NCI-H2196 (cell line): ENCODE data around the gene MARS2.
"Not testable (repeated sequence)": the region's sequence is repeated elsewhere in the genome, so short reads cannot be mapped to it uniquely, and the experiment has no call there.

Experiments used
- DNase-seq: peaks from one replicate; lab custom pipeline; 2025; ENCODE audit not compliant: unreplicated experiment; lab: John Stamatoyannopoulos, UW

The MARS2 gene

GRCh38 chr2:197705912-197706838 lies 1.0 kb downstream of the MARS2 start:
- no peak for DNase-seq

DNA sequence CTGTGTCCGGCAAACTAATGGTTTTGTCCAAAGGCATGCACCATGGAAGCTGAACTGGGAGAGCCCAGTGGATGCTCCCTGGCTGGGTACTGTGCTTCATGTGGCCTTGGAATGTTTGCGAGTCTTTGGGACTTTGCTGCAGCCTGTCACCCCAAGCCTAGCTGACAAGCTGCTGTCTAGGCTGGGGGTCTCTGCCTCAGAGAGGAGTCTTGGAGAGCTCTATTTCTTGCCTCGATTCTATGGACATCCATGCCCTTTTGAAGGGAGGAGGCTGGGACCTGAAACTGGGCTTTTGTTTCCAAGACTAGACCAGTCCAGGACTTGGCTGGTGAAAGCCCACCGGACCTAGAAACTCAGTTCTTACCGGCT lies 1.7 kb downstream of the MARS2 start:
- no peak for DNase-seq

GRCh38 chr2:197707316-197708213 lies 2.4 kb downstream of the MARS2 start:
- peak; percentile 32 for DNase-seq

GRCh38 chr2:197708331-197708730 lies 3.2 kb downstream of the MARS2 start:
- DNase-seq: no peak

DNA sequence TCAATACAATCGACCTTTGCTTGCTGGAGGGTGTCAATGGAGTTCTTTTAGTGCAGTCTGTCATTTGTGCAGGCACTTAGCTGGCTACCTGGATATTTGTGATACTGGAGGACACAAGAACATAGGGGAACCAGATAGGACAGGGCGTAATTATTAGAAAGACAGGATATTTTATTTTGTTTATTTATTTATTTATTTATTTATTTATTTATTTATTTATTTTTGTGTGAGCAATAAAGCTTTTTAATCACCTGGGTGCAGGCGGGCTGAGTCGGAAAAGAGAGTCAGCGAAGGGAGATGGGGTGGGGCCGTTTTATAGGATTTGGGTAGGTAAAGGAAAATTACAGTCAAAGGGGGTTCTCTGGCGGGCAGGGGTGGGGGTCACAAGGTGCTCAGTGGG lies 4.0 kb downstream of the MARS2 start:
- DNase-seq: not testable (repeated sequence)

- DNase-seq: no peak
Observed at GRCh38 chr2:197710424-197711042, 5.4 kb downstream of the MARS2 start.

- DNase-seq: no peak
Observed at GRCh38 chr2:197711578-197711977, 6.4 kb downstream of the MARS2 start.

- no peak for DNase-seq
Observed at GRCh38 chr2:197713271-197713670, 8.1 kb downstream of the MARS2 start.

DNA sequence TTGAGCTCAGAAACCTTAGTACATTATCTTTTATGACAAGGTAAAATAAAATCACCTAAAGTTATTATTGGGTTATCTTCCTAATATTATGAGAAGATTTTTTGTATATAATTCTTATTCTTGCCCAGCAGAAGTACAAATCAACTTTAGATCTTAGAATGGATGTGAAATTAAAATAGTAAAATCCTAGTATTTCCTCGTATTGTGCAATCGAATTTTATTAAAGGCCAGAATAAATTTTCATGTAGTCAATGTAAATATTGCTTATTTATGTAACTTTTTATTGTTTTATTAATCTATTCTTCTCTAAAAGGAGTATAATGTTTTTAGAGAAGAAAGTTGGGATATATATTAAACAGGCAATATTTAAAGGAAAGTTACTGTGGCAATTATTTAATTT lies 12.7 kb downstream of the MARS2 start:
- no peak for DNase-seq

DNA sequence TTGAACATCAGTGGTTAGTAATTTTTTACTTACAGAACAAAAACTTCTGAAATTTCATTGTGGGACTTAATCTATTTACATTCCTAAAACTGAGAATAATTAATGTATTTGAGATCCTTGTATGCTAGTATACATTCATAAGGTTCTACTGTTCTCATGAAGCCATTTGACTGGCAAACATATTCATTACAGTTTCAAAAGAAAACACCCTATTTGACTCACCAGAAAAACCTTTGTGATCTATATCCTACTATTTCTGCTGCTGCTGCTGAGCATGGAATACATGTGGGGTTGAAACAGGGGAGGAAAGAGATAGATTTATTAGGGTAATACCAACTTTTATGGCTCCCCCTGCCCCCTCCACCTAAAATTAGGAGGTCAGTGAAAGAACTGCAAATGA lies 21.8 kb downstream of the MARS2 start:
- no peak for DNase-seq

DNA sequence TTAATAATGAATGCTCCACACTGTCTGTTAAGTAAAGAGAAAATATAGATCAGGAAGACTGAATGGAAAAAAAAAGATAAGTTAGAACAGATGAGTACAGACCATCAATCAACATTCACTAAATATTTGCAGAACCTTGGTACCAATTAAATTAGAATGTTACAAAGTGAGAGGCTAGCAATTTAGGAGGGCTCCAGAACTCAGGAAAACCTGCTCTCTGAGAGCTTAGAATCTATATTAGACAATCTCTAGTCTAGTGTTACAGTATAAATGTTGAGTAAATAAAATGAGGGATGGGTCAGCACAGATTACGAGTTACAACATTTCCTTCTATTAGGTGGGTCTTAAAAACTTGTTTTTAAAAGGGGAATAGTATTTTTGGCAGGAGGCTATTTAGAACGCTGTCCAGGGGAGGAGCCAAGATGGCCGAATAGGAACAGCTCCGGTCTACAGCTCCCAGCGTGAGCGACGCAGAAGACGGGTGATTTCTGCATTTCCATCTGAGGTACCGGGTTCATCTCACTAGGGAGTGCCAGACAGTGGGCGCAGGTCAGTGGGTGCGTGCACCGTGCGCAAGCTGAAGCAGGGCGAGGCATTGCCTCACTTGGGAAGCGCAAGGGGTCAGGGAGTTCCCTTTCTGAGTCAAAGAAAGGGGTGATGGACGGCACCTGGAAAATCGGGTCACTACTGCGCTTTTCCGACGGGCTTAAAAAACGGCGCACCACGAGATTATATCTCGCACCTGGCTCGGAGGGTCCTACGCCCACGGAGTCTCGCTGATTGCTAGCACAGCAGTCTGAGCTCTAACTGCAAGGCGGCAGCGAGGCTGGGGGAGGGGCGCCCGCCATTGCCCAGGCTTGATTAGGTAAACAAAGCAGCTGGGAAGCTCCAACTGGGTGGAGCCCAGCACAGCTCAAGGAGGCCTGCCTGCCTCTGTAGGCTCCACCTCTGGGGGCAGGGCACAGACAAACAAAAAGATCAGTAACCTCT lies 23.7 kb downstream of the MARS2 start:
- DNase-seq: not testable (repeated sequence)

DNA sequence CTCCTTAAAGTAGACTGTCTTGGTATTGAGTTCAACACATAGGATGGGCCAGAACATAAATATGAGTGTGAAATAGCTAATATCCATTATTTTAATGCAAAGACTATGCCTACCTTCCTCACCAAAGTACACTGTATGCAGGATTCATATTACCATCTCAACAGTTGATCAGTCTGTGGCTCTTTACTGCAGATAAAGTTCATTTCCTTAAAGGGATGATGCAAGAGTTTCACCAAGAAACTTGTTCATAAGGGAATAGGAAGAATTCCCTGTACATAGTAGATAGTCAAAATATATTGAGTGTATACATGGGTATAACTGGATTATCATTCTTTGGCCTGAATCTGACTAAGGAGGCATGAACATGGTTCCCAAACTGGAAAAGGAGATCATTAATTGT lies 35.0 kb downstream of the MARS2 start:
- DNase-seq: no peak
